HepG2 (cell line): ENCODE measurements around the gene ODAD4. TPM values are rescaled to one million over a fixed set of nuclear protein-coding genes. Genes with fewer than 3 reads are reported as not detected.

ENCODE experiments used
- ARID3A ChIP-seq: IDR thresholded peaks from 2 replicates; pipeline ENCODE4 v1.6.1; 2012; ENCODE audit warnings: low read depth, low read length, improper control_type of control experiment
- ATAD3A ChIP-seq: sonication (generic); formaldehyde crosslinking; IDR thresholded peaks from 2 replicates; pipeline ENCODE4 v1.4.0; 2020; ENCODE audit warnings: missing genetic modification reagents
- CCAR2 ChIP-seq: fragments of 200-400 bp; formaldehyde crosslinking; optimal IDR thresholded peaks from 2 replicates; pipeline ENCODE3; 2018; ENCODE audit warnings: low read depth, mild to moderate bottlenecking, low read length, moderate library complexity
- FOXP1 ChIP-seq, 2 experiments: fragments of 450-650 bp in 1 of 2; IDR thresholded peaks; 2 replicates each; pipeline ENCODE4 v1.6.1; 2017 to 2018; ENCODE audit warnings: antibody characterized with exemption in 1 of 2
- HMGXB4 ChIP-seq, 2 experiments: sonication (generic) in 1 of 2; formaldehyde crosslinking in 1 of 2; IDR thresholded peaks; 2 replicates each; pipeline versions ENCODE4 v1.4.0 to v1.6.1; 2018 to 2020; ENCODE audit warnings: missing genetic modification reagents in 2 of 2, borderline replicate concordance in 1 of 2, low read depth in 1 of 2, mild to moderate bottlenecking in 1 of 2, missing biosample characterization in 1 of 2
- HNRNPLL ChIP-seq: fragments of 200-400 bp; formaldehyde crosslinking; IDR thresholded peaks from 2 replicates; pipeline ENCODE4 v1.6.1; 2017; ENCODE audit warnings: mild to moderate bottlenecking, low read depth, low read length; ENCODE audit not compliant: poor library complexity, severe bottlenecking
- IKZF5 ChIP-seq: IDR thresholded peaks from 2 replicates; pipeline ENCODE4 v1.6.1; 2018; ENCODE audit warnings: missing genetic modification reagents, mild to moderate bottlenecking, missing compliant biosample characterization
- KLF9 ChIP-seq: IDR thresholded peaks from 2 replicates; pipeline ENCODE4 v1.6.1; 2016; ENCODE audit warnings: low read depth
- NBN ChIP-seq: fragments of 450-650 bp; conservative IDR thresholded peaks from 2 replicates; pipeline ENCODE4 v1.6.1; 2017
- NR2C2 ChIP-seq: sonication (generic); formaldehyde crosslinking; IDR thresholded peaks from 2 replicates; pipeline ENCODE4 v1.4.0; 2020; ENCODE audit warnings: missing genetic modification reagents, mild to moderate bottlenecking, moderate library complexity, borderline replicate concordance
- PCBP2 ChIP-seq: fragments of 200-400 bp; formaldehyde crosslinking; optimal IDR thresholded peaks from 2 replicates; pipeline ENCODE3; 2018; ENCODE audit warnings: low read length, low read depth; ENCODE audit not compliant: poor library complexity, severe bottlenecking
- PHF8 ChIP-seq: sonication (generic); formaldehyde crosslinking; IDR thresholded peaks from 2 replicates; pipeline ENCODE4 v1.5.0; 2020; ENCODE audit warnings: missing genetic modification reagents
- SNAPC2 ChIP-seq: sonication (generic); formaldehyde crosslinking; IDR thresholded peaks from 2 replicates; pipeline ENCODE4 v1.8.1; 2022; ENCODE audit warnings: mild to moderate bottlenecking, missing genetic modification reagents
- SP4 ChIP-seq: sonication (generic); formaldehyde crosslinking; IDR thresholded peaks from 2 replicates; pipeline ENCODE4 v1.8.1; 2023; ENCODE audit warnings: mild to moderate bottlenecking, missing genetic modification reagents
- THAP11 ChIP-seq: IDR thresholded peaks from 2 replicates; pipeline ENCODE4 v1.6.1; 2016; ENCODE audit warnings: missing biosample characterization, missing genetic modification reagents
- TOPORS ChIP-seq: sonication (generic); formaldehyde crosslinking; IDR thresholded peaks from 2 replicates; pipeline ENCODE4 v1.8.0; 2023; ENCODE audit warnings: mild to moderate bottlenecking, missing genetic modification reagents
- ZNF256 ChIP-seq: sonication (generic); formaldehyde crosslinking; conservative IDR thresholded peaks from 2 replicates; pipeline ENCODE4 v1.4.0; 2020; ENCODE audit warnings: missing genetic modification reagents
- ZNF512B ChIP-seq: sonication (generic); formaldehyde crosslinking; IDR thresholded peaks from 2 replicates; pipeline ENCODE4 v1.5.1; 2020; ENCODE audit warnings: missing genetic modification reagents, mild to moderate bottlenecking, borderline replicate concordance
- ZSCAN5A ChIP-seq: sonication (generic); formaldehyde crosslinking; IDR thresholded peaks from 2 replicates; pipeline ENCODE4 v1.8.0; 2022; ENCODE audit warnings: mild to moderate bottlenecking, missing genetic modification reagents, borderline replicate concordance
- polyA plus RNA-seq, 8 experiments: library from polyadenylated mRNA; depleted of rRNA in 3 of 8; stranded (reverse) in 7 of 8; unstranded in 1 of 8; fragments of >200 nt; fragmentation: Illumina TruSeq in 4 of 8; extraction: Trizol in 4 of 8; gene quantifications; 2 replicates each; pipeline versions ENCODE4 v1.2.1 to v1.2.3, GENCODE V29; 2011 to 2016; ENCODE audit warnings: low read depth in 4 of 8, missing spikeins in 1 of 8, mixed read lengths in 1 of 8; ENCODE audit not compliant: insufficient read depth in 1 of 8
- total RNA-seq, 5 experiments: library from RNA; depleted of rRNA; stranded (reverse); fragments of >200 nt; fragmentation: Illumina TruSeq; extraction: Trizol; gene quantifications; 2 replicates each; pipeline ENCODE4 v1.2.3, GENCODE V29; 2016; ENCODE audit warnings: low read depth in 1 of 5

Gene ODAD4
- total and polyA plus RNA-seq, 2 of the 13 experiments (the other 11 are each of a cell fraction or from before 2014, with no cell fraction given), result 0.48 to 0.53 TPM

GRCh38 chr17:41962768-41963434, 32.5 kb downstream of the ODAD4 start (continued):
- 0 out of 2 replicates have a peak, but pooled peaks have one; percentile 44 for TF ChIP-seq ZNF512B (CRISPR knock-in tag)
- TF ChIP-seq NBN, result no peak
- TF ChIP-seq FOXP1 (IDR thresholded peaks at IDR 0.05), result no peak
- TF ChIP-seq FOXP1 (CRISPR knock-in tag; IDR thresholded peaks at IDR 0.05), result no peak
- TF ChIP-seq HNRNPLL, result no peak
- TF ChIP-seq ATAD3A (CRISPR knock-in tag), result no peak
- TF ChIP-seq ARID3A, result no peak
- TF ChIP-seq HMGXB4 (CRISPR knock-in tag; IDR thresholded peaks at IDR 0.05; ENCODE audit: borderline replicate concordance in 1 of 2, low read depth in 1 of 2), result peak; percentile 54 to 62; a peak in 3 of 4 replicates
- TF ChIP-seq SP4 (CRISPR knock-in tag), result peak; percentile 40; the same call in 1 of the 2 replicates
- TF ChIP-seq PCBP2, result no peak
- TF ChIP-seq ZSCAN5A, result no peak
- 0 out of 2 replicates have a peak, but pooled peaks have one; percentile 36 for TF ChIP-seq THAP11 (CRISPR knock-in tag)
- no peak for TF ChIP-seq NR2C2 (CRISPR knock-in tag)
- TF ChIP-seq SNAPC2 (CRISPR knock-in tag), result no peak
- TF ChIP-seq CCAR2, result no peak
- no peak for TF ChIP-seq TOPORS
- 0 out of 2 replicates have a peak, but pooled peaks have one; percentile 31 for TF ChIP-seq IKZF5
- no peak for TF ChIP-seq KLF9 (CRISPR knock-in tag)
- no peak for TF ChIP-seq ZNF256 (CRISPR knock-in tag)
- no peak for TF ChIP-seq PHF8
